Right lobe of liver (tissue), 6 donors: Measurements from ENCODE around the gene NAB2. TPM values are rescaled to one million over a fixed set of nuclear protein-coding genes. Genes with fewer than 3 reads are reported as not detected.
A peak's percentile ranks its signal among the peaks of the same experiment; 100 is the strongest.

ENCODE experiments used
- ATAC-seq, 4 donors: fragments of 200-7000 bp; cut with Tn5 transposase; one replicate each; pipeline ENCODE4 v1.9.1; 2020; ENCODE audit warnings: mild to moderate bottlenecking in 4 of 4, moderate library complexity in 4 of 4
- DNase-seq, 3 donors: peaks; one replicate each; pipeline ENCODE4 v3.0.0-alpha.2; 2020
- H3K27ac ChIP-seq, 3 donors: fragments of 200-600 bp; one replicate each; pipeline ENCODE4 v1.8.0; 2022
- H3K27me3 ChIP-seq, 2 donors: fragments of 200-600 bp; one replicate each; pipeline ENCODE4 v1.8.0; 2022
- H3K36me3 ChIP-seq, 4 donors: fragments of 200-600 bp; sonication (generic) in 1 of 4; one replicate each; pipeline versions ENCODE4 v1.5.1 to v1.8.0; 2017 to 2022; ENCODE audit warnings: control low read depth in 1 of 4
- H3K4me1 ChIP-seq, 4 donors: fragments of 200-600 bp; sonication (generic) in 1 of 4; one replicate each; pipeline versions ENCODE4 v1.5.1 to v1.8.0; 2017 to 2022; ENCODE audit warnings: control low read depth in 1 of 4
- H3K4me3 ChIP-seq, 3 donors: fragments of 200-600 bp; one replicate each; pipeline ENCODE4 v1.8.0; 2022
- H3K9me3 ChIP-seq, 4 donors: fragments of 200-600 bp; sonication (generic) in 1 of 4; one replicate each; pipeline versions ENCODE4 v1.5.1 to v1.8.0; 2017 to 2022; ENCODE audit warnings: control low read depth in 1 of 4
- CTCF ChIP-seq, 4 donors: fragments of 200-600 bp in 3 of 4; fragments of 450-650 bp in 1 of 4; IDR thresholded peaks; one replicate each; pipeline versions ENCODE4 v1.5.1 to v1.8.0; 2016 to 2022; ENCODE audit warnings: antibody characterized with exemption in 4 of 4, mild to moderate bottlenecking in 2 of 4
- POLR2A ChIP-seq: fragments of 450-650 bp; IDR thresholded peaks from one replicate; pipeline ENCODE4 v1.6.1; 2017; ENCODE audit warnings: antibody characterized with exemption, mild to moderate bottlenecking
- WGBS: methylation state at CpG from one replicate; pipeline ENCODE4 v1.1.6; 2018; ENCODE audit warnings: low coverage, low lambda C conversion rate; ENCODE audit not compliant: insufficient coverage; ENCODE audit errors: missing lambda C conversion rate; 5-methylcytosine and 5-hydroxymethylcytosine counted together
- intact Hi-C, 2 donors: fragments of 100-400 bp; cut with DNase I; formaldehyde crosslinking; loops; one replicate each; pipeline versions ENCODE4 v1.11.2 to v1.14.1; 2022
- total RNA-seq, 6 experiments: library from RNA; depleted of rRNA in 2 of 6; stranded (reverse); fragments of >200 nt in 2 of 6; fragmentation: NEBNext Ultra II Directional in 3 of 6; extraction: Animal tissue kit (Norgen Biotek cat#: 25700) in 3 of 6; gene quantifications; one replicate each; pipeline versions ENCODE4 v1.1.0 to v1.2.4, GENCODE V29; 2016 to 2023
- donor health status: DM: no; HTN: yes; CAD: no.
- donor health status: DM: no; HTN: no; CAD: no.
- donor health status: DM: no; HTN: no; CAD: no.
- donor health status: DM: no; HTN: yes; CAD: no.
- donor health status: DM: no; HTN: yes; CAD: no.

Gene NAB2
- total RNA-seq, 6 experiments from 2014 or later = 6.1 to 13.1 (median 8.9) TPM

- H3K27me3 ChIP-seq = no peaks in the 10 kb centered on the region
- peak overlapping the region; percentile 71 to 88 (median 80) for H3K4me3 ChIP-seq
- DNase-seq (no peak), ATAC-seq (peak in 1 of 4 donors; percentile 1)
- H3K9me3 ChIP-seq = no peaks in the 10 kb centered on the region
- peak overlapping the region; percentile 73 to 96 (median 95) for H3K27ac ChIP-seq
- TF ChIP-seq POLR2A (no peak), CTCF (IDR thresholded peaks at IDR 0.05) (no peak)
- peaks cover 0 to 54% (median 27%) of the 10 kb centered on the region in 4 donors for H3K4me1 ChIP-seq
- no peaks in the 10 kb centered on the region for H3K36me3 ChIP-seq
- intact Hi-C loops = loop anchor here in 1 of 2 donors (5.0 kb wide), 1 partner anchor 52 kb away; no protein-coding TSS in a partner anchor
Observed at GRCh38 chr12:57129889-57130288, 41.0 kb downstream of the NAB2 start.

GRCh38 chr12:57130941-57131340, 42.0 kb downstream of the NAB2 start:
- Histone ChIP-seq H3K4me1 (peaks cover 0 to 65% (median 34%) of the 10 kb centered on the region in 4 donors), H3K27me3 (no peaks in the 10 kb centered on the region), H3K9me3 (no peaks in the 10 kb centered on the region), H3K36me3 (no peaks in the 10 kb centered on the region), H3K27ac (peak overlapping the region; percentile 73 to 96 (median 95)), H3K4me3 (peak overlapping the region; percentile 71 to 88 (median 80))
- DNase-seq (peak in 1 of 3 donors; percentile 80), ATAC-seq (peak; percentile 37 to 56 (median 50))
- WGBS = 31% methylated on average over 2 of the region's 2 CpGs
- intact Hi-C loops = no loop called here
- TF ChIP-seq POLR2A (no peak), CTCF (IDR thresholded peaks at IDR 0.05) (peak in 1 of 4 donors; percentile 20)

GRCh38 chr12:57131896-57132744, 43.2 kb downstream of the NAB2 start:
- Histone ChIP-seq H3K27me3 (no peaks in the 10 kb centered on the region), H3K9me3 (no peaks in the 10 kb centered on the region), H3K4me1 (peaks cover 0 to 67% (median 35%) of the 10 kb centered on the region in 4 donors), H3K4me3 (peak overlapping the region; percentile 71 to 88 (median 80)), H3K27ac (peak overlapping the region; percentile 73 to 96 (median 95)), H3K36me3 (no peaks in the 10 kb centered on the region)
- TF ChIP-seq POLR2A = no peak
- TF ChIP-seq CTCF (IDR thresholded peaks at IDR 0.05) = no peak
- no peak for ATAC-seq
- 44% methylated on average over 9 of the region's 9 CpGs for WGBS
- intact Hi-C loops = no loop called here
- DNase-seq = no peak

- peaks cover 0 to 76% (median 40%) of the 10 kb centered on the region in 4 donors for H3K4me1 ChIP-seq
- H3K36me3 ChIP-seq = no peaks in the 10 kb centered on the region
- WGBS = 29% methylated on average over 1 of the region's 4 CpGs
- no peaks in the 10 kb centered on the region for H3K27me3 ChIP-seq
- TF ChIP-seq POLR2A = no peak
- TF ChIP-seq CTCF (IDR thresholded peaks at IDR 0.05) = no peak
- H3K27ac ChIP-seq = peak overlapping the region in 2 of 3 donors; percentile 95 to 96
- DNase-seq (no peak), ATAC-seq (no peak)
- no peaks in the 10 kb centered on the region for H3K9me3 ChIP-seq
- intact Hi-C loops = no loop called here
- H3K4me3 ChIP-seq = no peak overlapping the region
Observed at GRCh38 chr12:57133013-57133569, 44.2 kb downstream of the NAB2 start.
